Measurements from ENCODE around the gene TMEM121.

Gene TMEM121

GRCh38 chr14:105498430-105499255, 27.7 kb upstream of the TMEM121 start:
- Histone ChIP-seq H3K4me2 (ENCODE audit: low read depth, low read length, poor library complexity, severe bottlenecking) (no peak overlapping the region), H4K20me1 (ENCODE audit: low read depth, low read length) (no peaks in the 10 kb centered on the region), H3F3A (ENCODE audit: insufficient read depth) (no peaks in the 10 kb centered on the region), H3K4me3 (ENCODE audit: insufficient read depth, low read length, poor library complexity, severe bottlenecking) (no peak overlapping the region), H2AFZ (ENCODE audit: low read depth, low read length, severe bottlenecking) (no peak overlapping the region), H3K27ac (ENCODE audit: low read depth, low read length) (no peak overlapping the region), H3K9me3 (ENCODE audit: insufficient read depth, low read length) (no peaks in the 10 kb centered on the region), H3K36me3 (ENCODE audit: low read length) (no peaks in the 10 kb centered on the region), H3K9ac (ENCODE audit: low read length) (no peak overlapping the region), H3K79me2 (ENCODE audit: insufficient read depth, low read length) (no peaks in the 10 kb centered on the region), H3K9me2 (replicated peaks; ENCODE audit: insufficient read depth, low read length) (no peaks in the 10 kb centered on the region), H3K27me3 (ENCODE audit: low read length) (no peaks in the 10 kb centered on the region)
- TF ChIP-seq EZH2phosphoT487 (conservative IDR thresholded peaks at IDR 0.05; ENCODE audit: low read length) (no peak), CTCF (IDR thresholded peaks at IDR 0.05; ENCODE audit: insufficient read depth, low read length, poor library complexity, severe bottlenecking) (no peak)

GRCh38 chr14:105499256-105500035, 26.9 kb upstream of the TMEM121 start:
- no peak overlapping the region for H3K27ac ChIP-seq (ENCODE audit: low read depth, low read length)
- no peaks in the 10 kb centered on the region for H3F3A ChIP-seq (ENCODE audit: insufficient read depth)
- H3K9me3 ChIP-seq (ENCODE audit: insufficient read depth, low read length), result no peaks in the 10 kb centered on the region
- no peaks in the 10 kb centered on the region for H3K79me2 ChIP-seq (ENCODE audit: insufficient read depth, low read length)
- no peaks in the 10 kb centered on the region for H4K20me1 ChIP-seq (ENCODE audit: low read depth, low read length)
- no peaks in the 10 kb centered on the region for H3K27me3 ChIP-seq (ENCODE audit: low read length)
- no peaks in the 10 kb centered on the region for H3K36me3 ChIP-seq (ENCODE audit: low read length)
- H3K9ac ChIP-seq (ENCODE audit: low read length), result no peak overlapping the region
- H3K4me2 ChIP-seq (ENCODE audit: low read depth, low read length, poor library complexity, severe bottlenecking), result no peak overlapping the region
- H3K9me2 ChIP-seq (replicated peaks; ENCODE audit: insufficient read depth, low read length), result no peaks in the 10 kb centered on the region
- no peak overlapping the region for H3K4me3 ChIP-seq (ENCODE audit: insufficient read depth, low read length, poor library complexity, severe bottlenecking)
- TF ChIP-seq CTCF (IDR thresholded peaks at IDR 0.05; ENCODE audit: insufficient read depth, low read length, poor library complexity, severe bottlenecking) (no peak), EZH2phosphoT487 (conservative IDR thresholded peaks at IDR 0.05; ENCODE audit: low read length) (no peak)
- H2AFZ ChIP-seq (ENCODE audit: low read depth, low read length, severe bottlenecking), result no peak overlapping the region

GRCh38 chr14:105500036-105500725, 26.2 kb upstream of the TMEM121 start:
- no peak overlapping the region for H3K9ac ChIP-seq (ENCODE audit: low read length)
- no peak overlapping the region for H3K4me2 ChIP-seq (ENCODE audit: low read depth, low read length, poor library complexity, severe bottlenecking)
- H3K79me2 ChIP-seq (ENCODE audit: insufficient read depth, low read length), result no peaks in the 10 kb centered on the region
- no peaks in the 10 kb centered on the region for H3F3A ChIP-seq (ENCODE audit: insufficient read depth)
- H2AFZ ChIP-seq (ENCODE audit: low read depth, low read length, severe bottlenecking), result no peak overlapping the region
- TF ChIP-seq EZH2phosphoT487 (conservative IDR thresholded peaks at IDR 0.05; ENCODE audit: low read length), result no peak
- no peak for TF ChIP-seq CTCF (IDR thresholded peaks at IDR 0.05; ENCODE audit: insufficient read depth, low read length, poor library complexity, severe bottlenecking)
- no peaks in the 10 kb centered on the region for H4K20me1 ChIP-seq (ENCODE audit: low read depth, low read length)
- no peaks in the 10 kb centered on the region for H3K9me3 ChIP-seq (ENCODE audit: insufficient read depth, low read length)
- no peaks in the 10 kb centered on the region for H3K9me2 ChIP-seq (replicated peaks; ENCODE audit: insufficient read depth, low read length)
- no peak overlapping the region for H3K4me3 ChIP-seq (ENCODE audit: insufficient read depth, low read length, poor library complexity, severe bottlenecking)
- no peak overlapping the region for H3K27ac ChIP-seq (ENCODE audit: low read depth, low read length)
- H3K27me3 ChIP-seq (ENCODE audit: low read length), result no peaks in the 10 kb centered on the region
- no peaks in the 10 kb centered on the region for H3K36me3 ChIP-seq (ENCODE audit: low read length)
